Neuron (in vitro differentiated cells): ENCODE results near the gene MRNIP.

Experiments used
- H2AFZ ChIP-seq: one replicate; pipeline ENCODE4 v1.6.1; 2013; ENCODE audit warnings: low read depth, mild to moderate bottlenecking, inconsistent platforms, low read length, moderate library complexity
- H3K27me3 ChIP-seq: one replicate; pipeline ENCODE4 v1.6.1; 2013; ENCODE audit warnings: low read length; ENCODE audit not compliant: insufficient read depth
- H3K36me3 ChIP-seq: one replicate; pipeline ENCODE4 v1.6.1; 2013; ENCODE audit warnings: low read length; ENCODE audit not compliant: insufficient read depth
- H3K4me1 ChIP-seq: one replicate; pipeline ENCODE4 v1.6.1; 2013; ENCODE audit warnings: low read length; ENCODE audit not compliant: insufficient read depth
- H3K4me3 ChIP-seq: 2 replicates; pipeline ENCODE4 v1.5.1; 2013; ENCODE audit warnings: mild to moderate bottlenecking, low read length, moderate library complexity
- H3K9me3 ChIP-seq: one replicate; pipeline ENCODE4 v1.6.1; 2013; ENCODE audit warnings: low read length

The MRNIP gene

DNA sequence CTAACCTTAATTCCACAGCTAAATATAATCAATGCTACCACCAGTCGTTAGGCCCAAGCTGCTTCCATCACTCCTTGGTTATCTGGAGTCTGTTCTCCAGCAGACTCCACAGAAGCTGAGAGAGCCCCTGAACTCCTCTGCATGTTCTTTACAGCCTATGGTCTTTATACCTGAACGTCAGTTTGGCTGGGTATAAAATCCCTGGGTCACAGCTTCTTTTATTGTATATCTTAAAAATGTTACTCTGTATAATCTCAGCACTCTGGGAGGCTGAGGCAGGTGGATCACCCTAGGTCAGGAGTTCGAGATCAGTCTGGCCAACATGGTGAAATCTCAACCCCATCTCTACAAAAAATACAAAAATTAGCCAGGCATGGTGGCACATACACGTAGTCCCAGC, 23.7 kb upstream of the MRNIP start:
- Histone ChIP-seq H3K4me3 (no peak overlapping the region), H3K4me1 (no peaks in the 10 kb centered on the region), H2AFZ (no peak overlapping the region), H3K27me3 (no peaks in the 10 kb centered on the region), H3K36me3 (peaks cover 61% of the 10 kb centered on the region), H3K9me3 (peaks cover 22% of the 10 kb centered on the region)

DNA sequence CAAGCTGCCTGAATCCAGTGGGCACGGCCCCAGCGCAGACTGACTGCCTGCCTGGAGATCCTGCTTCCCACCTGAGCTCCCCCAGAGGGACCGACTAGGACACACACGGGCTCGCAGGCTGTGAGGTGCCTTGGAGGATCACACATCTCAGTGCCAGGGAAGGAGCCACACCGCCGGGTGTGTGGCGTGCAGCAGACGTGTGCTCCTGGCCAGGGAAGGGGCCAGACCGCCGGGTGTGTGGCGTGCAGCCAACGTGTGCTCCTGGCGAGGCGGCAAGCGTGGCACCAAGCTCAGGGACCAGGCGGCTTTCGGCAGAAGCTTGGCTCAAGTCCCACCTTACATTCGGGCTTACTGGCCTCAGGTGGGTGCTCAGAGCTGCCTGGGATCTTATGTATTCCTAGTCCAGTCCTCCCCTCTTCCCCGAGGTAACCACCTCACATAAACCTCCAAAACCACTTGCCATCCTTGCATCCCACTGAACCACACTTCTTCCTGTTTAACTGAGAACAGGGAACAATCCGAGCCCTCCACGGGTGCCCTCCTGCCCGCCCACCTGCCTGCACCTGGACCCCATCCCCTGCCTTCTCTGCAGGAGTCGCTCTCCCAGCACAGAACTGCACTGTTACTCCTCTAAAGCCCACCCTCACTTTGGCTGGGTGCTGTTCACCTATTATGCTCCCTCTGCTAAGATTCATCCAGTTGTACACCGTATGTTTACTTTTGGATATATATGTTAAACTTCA, 22.4 kb upstream of the MRNIP start:
- peaks cover 18% of the 10 kb centered on the region for H3K9me3 ChIP-seq

DNA sequence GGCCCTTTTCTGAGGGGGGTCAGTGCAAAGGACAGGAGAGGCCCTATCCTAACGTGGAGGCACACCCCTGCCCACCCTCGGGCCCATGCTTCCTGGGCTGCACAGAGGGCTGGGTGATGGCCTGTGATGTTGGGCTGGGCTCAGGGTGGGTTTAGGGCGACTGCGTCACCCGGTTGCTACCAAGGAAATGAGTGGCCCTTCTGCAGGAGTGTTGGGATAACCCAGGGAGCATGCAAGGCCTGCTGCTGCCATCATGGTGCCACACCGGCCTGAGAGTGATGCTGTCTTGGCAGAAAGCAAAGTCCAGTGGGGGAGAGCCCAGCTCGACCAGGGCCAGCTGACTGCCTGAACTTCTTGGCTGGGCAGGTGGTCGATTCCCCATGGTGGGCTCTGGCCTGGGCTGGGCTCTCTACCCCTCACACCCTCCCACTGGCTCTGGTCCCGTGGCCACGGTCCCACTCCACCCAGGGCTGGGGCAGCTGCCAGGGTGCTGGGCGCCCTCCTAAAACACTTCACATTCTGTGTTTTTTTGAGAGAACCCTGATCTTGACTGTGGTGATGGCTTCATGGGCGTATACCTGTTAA, 21.5 kb upstream of the MRNIP start:
- Histone ChIP-seq H3K36me3 (peaks cover 64% of the 10 kb centered on the region), H2AFZ (no peak overlapping the region), H3K27me3 (no peaks in the 10 kb centered on the region), H3K9me3 (peaks cover 15% of the 10 kb centered on the region), H3K4me1 (no peaks in the 10 kb centered on the region), H3K4me3 (no peak overlapping the region)

More for the DNA sequence above, 22.4 kb upstream of the MRNIP start:
- peaks cover 62% of the 10 kb centered on the region for H3K36me3 ChIP-seq
- no peaks in the 10 kb centered on the region for H3K27me3 ChIP-seq
- H2AFZ ChIP-seq = no peak overlapping the region
- H3K4me3 ChIP-seq = no peak overlapping the region
- no peaks in the 10 kb centered on the region for H3K4me1 ChIP-seq

- Histone ChIP-seq H3K27me3 (no peaks in the 10 kb centered on the region), H3K4me1 (no peaks in the 10 kb centered on the region), H2AFZ (no peak overlapping the region), H3K4me3 (no peak overlapping the region), H3K36me3 (peaks cover 66% of the 10 kb centered on the region), H3K9me3 (peaks cover 15% of the 10 kb centered on the region)
Measured at GRCh38 chr5:179879690-179880010, 21.0 kb upstream of the MRNIP start.

GRCh38 chr5:179879003-179879689, 20.5 kb upstream of the MRNIP start:
- peaks cover 11% of the 10 kb centered on the region for H3K9me3 ChIP-seq
- H2AFZ ChIP-seq = no peak overlapping the region
- peaks cover 66% of the 10 kb centered on the region for H3K36me3 ChIP-seq
- no peaks in the 10 kb centered on the region for H3K27me3 ChIP-seq
- no peak overlapping the region for H3K4me3 ChIP-seq
- H3K4me1 ChIP-seq = no peaks in the 10 kb centered on the region

DNA sequence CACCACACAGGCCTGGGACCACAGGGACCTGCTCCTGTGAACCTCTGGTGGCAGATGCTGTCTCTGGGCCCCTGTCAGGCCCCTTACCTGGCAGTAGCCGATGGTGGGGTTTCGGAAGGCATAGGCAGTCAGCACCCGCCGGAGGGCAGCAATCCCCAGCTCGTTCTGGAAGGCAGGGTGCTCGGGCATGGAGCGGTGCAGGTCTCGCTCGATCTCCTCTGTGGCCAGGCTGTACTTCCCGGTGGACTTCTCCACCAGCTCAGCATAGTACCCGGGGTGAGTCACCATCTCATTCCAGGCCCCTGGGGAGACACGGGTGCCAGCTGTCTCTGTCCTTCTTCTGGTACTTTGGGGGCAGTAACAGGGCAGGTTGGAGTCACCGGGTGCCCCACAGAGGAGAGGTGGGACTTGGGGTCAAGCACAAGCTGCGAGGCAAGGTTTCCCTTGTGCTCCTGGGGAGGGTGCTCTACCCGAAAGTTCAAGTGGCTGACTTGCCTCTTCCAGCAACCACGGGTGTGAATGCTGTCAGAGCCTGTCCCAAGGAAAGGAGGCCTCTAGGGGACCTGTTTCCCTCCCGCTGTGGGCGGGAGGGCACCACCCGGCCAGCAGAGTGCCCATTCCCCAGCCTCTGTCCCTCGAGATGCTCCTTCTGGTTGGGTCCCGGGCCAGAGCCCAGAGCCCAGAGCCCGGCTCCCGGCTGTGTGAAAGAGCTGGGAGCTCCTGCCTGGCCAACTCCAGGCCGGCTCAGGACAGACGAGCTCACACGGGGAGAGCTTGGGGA, 19.8 kb upstream of the MRNIP start:
- H3K4me1 ChIP-seq = no peaks in the 10 kb centered on the region
- H2AFZ ChIP-seq = no peak overlapping the region
- peaks cover 7% of the 10 kb centered on the region for H3K9me3 ChIP-seq
- no peak overlapping the region for H3K4me3 ChIP-seq
- H3K27me3 ChIP-seq = no peaks in the 10 kb centered on the region
- H3K36me3 ChIP-seq = peaks cover 66% of the 10 kb centered on the region

DNA sequence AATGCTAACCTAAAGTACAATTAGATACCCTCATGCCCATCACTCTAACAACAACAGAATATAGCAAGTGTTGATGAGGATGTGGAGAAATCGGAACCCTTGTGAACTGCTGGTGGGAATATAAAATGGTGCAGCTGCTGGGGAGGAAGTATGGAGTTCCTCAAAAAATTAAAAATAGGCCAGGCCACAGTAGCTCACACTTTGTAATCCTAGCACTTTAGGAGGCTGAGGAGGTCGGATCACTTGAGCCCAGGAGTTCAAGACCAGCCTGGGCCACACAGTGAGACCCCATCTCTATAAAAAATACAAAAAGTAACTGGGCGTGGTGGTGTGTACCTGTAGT, 18.0 kb upstream of the MRNIP start:
- Histone ChIP-seq H3K4me3 (no peak overlapping the region), H3K9me3 (no peaks in the 10 kb centered on the region), H2AFZ (no peak overlapping the region), H3K36me3 (peaks cover 69% of the 10 kb centered on the region), H3K27me3 (no peaks in the 10 kb centered on the region), H3K4me1 (no peaks in the 10 kb centered on the region)

DNA sequence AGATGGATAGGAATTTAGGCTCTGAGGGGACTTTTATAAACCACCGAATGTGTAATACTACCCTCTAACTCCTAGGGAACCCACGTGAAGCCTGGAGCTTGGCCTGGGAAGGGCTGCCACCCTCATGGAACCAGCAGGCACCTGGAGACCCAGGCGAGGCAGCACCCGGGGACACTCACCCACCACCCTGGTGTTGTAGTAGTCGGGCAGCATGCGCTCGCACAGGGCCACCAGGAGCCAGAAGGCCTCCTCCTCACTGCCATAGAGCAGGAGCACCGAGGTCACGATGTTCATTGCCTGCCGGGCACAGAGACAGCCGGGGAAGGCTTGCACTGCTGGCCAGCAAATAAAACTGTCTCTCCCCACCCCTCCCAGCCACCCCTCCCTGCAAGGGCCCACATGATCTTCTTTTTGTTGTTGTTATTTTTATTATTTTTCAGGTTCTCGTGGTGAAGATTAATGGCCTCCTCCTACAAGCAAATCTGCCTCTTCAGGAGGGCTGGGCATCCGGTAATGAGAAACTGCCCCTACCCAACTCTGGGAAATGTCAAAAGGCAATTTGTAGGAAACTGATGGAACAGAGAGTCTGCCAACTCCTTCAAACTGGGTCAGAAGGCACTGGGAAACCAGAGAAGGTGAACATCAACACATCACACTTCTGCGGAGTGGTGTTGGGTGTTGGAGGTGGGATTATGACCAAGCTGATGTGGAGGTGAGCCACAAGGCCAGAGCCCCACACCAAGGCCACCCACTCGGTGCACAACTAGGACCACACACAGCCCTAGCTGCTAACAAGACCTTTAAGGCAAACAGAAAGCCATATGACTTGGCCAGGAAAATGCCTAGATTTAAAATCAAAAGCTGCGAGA, 17.4 kb upstream of the MRNIP start:
- Histone ChIP-seq H3K27me3 (no peaks in the 10 kb centered on the region), H3K36me3 (peaks cover 74% of the 10 kb centered on the region), H3K4me3 (no peak overlapping the region), H3K4me1 (no peaks in the 10 kb centered on the region), H2AFZ (no peak overlapping the region), H3K9me3 (no peaks in the 10 kb centered on the region)

GRCh38 chr5:179874536-179875292, 16.1 kb upstream of the MRNIP start:
- Histone ChIP-seq H2AFZ (no peak overlapping the region), H3K4me3 (no peak overlapping the region), H3K4me1 (no peaks in the 10 kb centered on the region), H3K9me3 (no peaks in the 10 kb centered on the region), H3K27me3 (no peaks in the 10 kb centered on the region), H3K36me3 (peaks cover 81% of the 10 kb centered on the region)

DNA sequence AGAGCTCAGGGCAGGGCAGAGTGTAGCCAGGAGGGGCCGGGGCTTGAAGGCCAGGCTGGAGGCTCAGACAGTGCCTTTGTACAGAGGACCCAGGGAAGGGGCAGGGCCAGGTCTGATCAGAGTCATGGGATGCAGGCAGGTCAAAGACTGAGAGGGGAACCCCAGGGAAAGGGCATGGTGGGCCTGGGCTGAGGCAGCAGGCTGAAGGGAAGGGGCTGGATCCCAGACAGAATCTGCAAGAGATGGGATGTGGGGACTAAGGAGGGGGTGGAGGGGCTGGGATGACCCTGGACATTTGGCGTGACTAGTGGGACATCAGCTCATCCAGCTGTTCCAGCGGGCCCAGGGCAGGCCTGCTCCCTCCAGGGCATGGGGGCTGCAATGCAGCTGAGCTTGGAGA, 15.5 kb upstream of the MRNIP start:
- peaks cover 83% of the 10 kb centered on the region for H3K36me3 ChIP-seq
- no peaks in the 10 kb centered on the region for H3K27me3 ChIP-seq
- no peak overlapping the region for H2AFZ ChIP-seq
- no peaks in the 10 kb centered on the region for H3K4me1 ChIP-seq
- no peaks in the 10 kb centered on the region for H3K9me3 ChIP-seq
- no peak overlapping the region for H3K4me3 ChIP-seq

DNA sequence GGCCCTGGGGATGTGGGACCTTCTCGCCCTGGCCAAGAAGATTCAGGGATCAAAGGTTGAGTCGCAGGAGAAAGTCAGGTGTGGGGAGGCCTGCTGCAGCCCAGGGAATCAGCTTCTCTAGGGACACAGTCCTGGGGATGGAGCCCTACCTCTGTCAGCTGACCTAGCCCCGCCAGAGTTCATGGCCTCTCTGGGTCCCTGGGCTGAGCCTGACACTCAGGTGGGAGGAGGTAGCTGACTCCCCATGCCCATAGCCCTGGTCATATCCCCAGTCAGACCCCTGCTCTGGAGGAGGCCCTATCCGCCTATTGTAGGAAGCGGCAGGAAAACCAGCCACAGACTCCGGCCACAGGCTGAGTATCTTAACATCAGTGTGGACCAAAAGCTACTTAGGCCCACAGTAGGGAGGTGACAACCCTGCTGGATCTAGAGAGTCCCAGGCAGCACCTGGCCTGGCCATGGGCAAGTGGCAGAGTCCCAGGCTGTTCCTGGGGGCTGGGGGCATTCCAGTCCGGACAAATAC, 15.0 kb upstream of the MRNIP start:
- H3K4me3 ChIP-seq = no peak overlapping the region
- H3K27me3 ChIP-seq = no peaks in the 10 kb centered on the region
- H3K4me1 ChIP-seq = no peaks in the 10 kb centered on the region
- H3K36me3 ChIP-seq = peaks cover 80% of the 10 kb centered on the region
- H3K9me3 ChIP-seq = no peaks in the 10 kb centered on the region
- no peak overlapping the region for H2AFZ ChIP-seq
